GM23338 (cell line): Measurements from ENCODE around the gene BIN1. TPM values are rescaled to one million over a fixed set of nuclear protein-coding genes. Genes with fewer than 3 reads are reported as not detected.

Experiments
- ATAC-seq: fragments of 200-7000 bp; cut with Tn5 transposase; 3 replicates; pipeline ENCODE4 v1.9.1; 2020
- DNase-seq: peaks from one replicate; pipeline ENCODE4 v3.0.0-alpha.2; 2015; ENCODE audit warnings: low spot score
- H2AFZ ChIP-seq: fragments of 200-600 bp; sonication (generic); 2 replicates; pipeline ENCODE4 v1.8.0; 2016; ENCODE audit warnings: antibody characterized with exemption, mild to moderate bottlenecking, moderate library complexity
- H3F3A ChIP-seq: fragments of 200-600 bp; sonication (generic); replicated peaks from 2 replicates; pipeline ENCODE4 v1.8.0; 2017; ENCODE audit warnings: antibody characterized with exemption, mixed run types, low read depth
- H3K27ac ChIP-seq: fragments of 200-600 bp; sonication (generic); 2 replicates; pipeline ENCODE4 v1.6.1; 2016; ENCODE audit warnings: low read depth
- H3K27me3 ChIP-seq: fragments of 200-600 bp; sonication (generic); 2 replicates; pipeline ENCODE4 v1.8.0; 2016; ENCODE audit warnings: mild to moderate bottlenecking, mixed run types, moderate library complexity; ENCODE audit not compliant: insufficient read depth
- H3K36me3 ChIP-seq: fragments of 200-600 bp; sonication (generic); 2 replicates; pipeline ENCODE4 v1.8.0; 2016; ENCODE audit warnings: mild to moderate bottlenecking; ENCODE audit not compliant: insufficient read depth
- H3K4me1 ChIP-seq: fragments of 200-600 bp; sonication (generic); 2 replicates; pipeline ENCODE4 v1.8.0; 2016; ENCODE audit warnings: mild to moderate bottlenecking, moderate library complexity; ENCODE audit not compliant: insufficient read depth
- H3K4me2 ChIP-seq: fragments of 200-600 bp; sonication (generic); 2 replicates; pipeline ENCODE4 v1.7.1; 2017; ENCODE audit warnings: mixed run types
- H3K4me3 ChIP-seq: fragments of 200-600 bp; sonication (generic); 2 replicates; pipeline ENCODE4 v1.6.1; 2016; ENCODE audit warnings: mixed run types
- H3K79me2 ChIP-seq: fragments of 200-600 bp; sonication (generic); replicated peaks from 2 replicates; pipeline ENCODE4 v1.8.0; 2017; ENCODE audit warnings: mild to moderate bottlenecking; ENCODE audit not compliant: insufficient read depth
- H3K9me2 ChIP-seq: fragments of 200-600 bp; sonication (generic); 2 replicates; pipeline ENCODE4 v1.8.0; 2017; ENCODE audit not compliant: insufficient read depth
- H4K20me1 ChIP-seq: fragments of 200-600 bp; sonication (generic); replicated peaks from 2 replicates; pipeline ENCODE4 v1.8.0; 2017; ENCODE audit warnings: mild to moderate bottlenecking; ENCODE audit not compliant: insufficient read depth
- H3K27ac Mint-ChIP-seq: 2 replicates; pipeline ENCODE4 v1.8.0; 2020; ENCODE audit warnings: inconsistent platforms, mild to moderate bottlenecking, moderate library complexity, mixed read lengths
- H3K27me3 Mint-ChIP-seq: 3 replicates; pipeline ENCODE4 v1.8.0; 2022; ENCODE audit warnings: low read depth, mild to moderate bottlenecking, moderate library complexity, mixed read lengths, inconsistent platforms; ENCODE audit not compliant: insufficient read depth, poor library complexity
- H3K36me3 Mint-ChIP-seq: 3 replicates; pipeline ENCODE4 v1.8.0; 2021; ENCODE audit warnings: low read depth, mild to moderate bottlenecking, inconsistent platforms, moderate library complexity, mixed read lengths
- H3K4me1 Mint-ChIP-seq: 3 replicates; pipeline ENCODE4 v1.8.0; 2020; ENCODE audit warnings: mild to moderate bottlenecking, inconsistent platforms, mixed read lengths
- H3K4me3 Mint-ChIP-seq: 3 replicates; pipeline ENCODE4 v1.8.0; 2021; ENCODE audit warnings: moderate library complexity, mild to moderate bottlenecking, inconsistent platforms, mixed read lengths
- H3K9me3 Mint-ChIP-seq: 3 replicates; pipeline ENCODE4 v1.8.0; 2020; ENCODE audit warnings: moderate library complexity, mild to moderate bottlenecking, inconsistent platforms, mixed read lengths
- CREB1 ChIP-seq: fragments of 250-450 bp; sonication (Bioruptor Pico); IDR thresholded peaks from 2 replicates; pipeline ENCODE4 v1.5.0; 2020; ENCODE audit warnings: low read depth, mild to moderate bottlenecking, moderate library complexity
- JUNB ChIP-seq: IDR thresholded peaks from one replicate; pipeline ENCODE4 v1.6.1; 2016; ENCODE audit warnings: antibody characterized with exemption; ENCODE audit not compliant: unreplicated experiment
- NANOG ChIP-seq: IDR thresholded peaks from 2 replicates; pipeline ENCODE4 v1.6.1; 2016; ENCODE audit warnings: antibody characterized with exemption, borderline replicate concordance
- POLR2AphosphoS5 ChIP-seq: IDR thresholded peaks from 2 replicates; pipeline ENCODE4 v1.6.1; 2016; ENCODE audit warnings: antibody characterized with exemption, low read depth
- REST ChIP-seq: IDR thresholded peaks from one replicate; pipeline ENCODE4 v1.6.1; 2018; ENCODE audit warnings: antibody characterized with exemption; ENCODE audit not compliant: unreplicated experiment
- STAT1 ChIP-seq: IDR thresholded peaks from one replicate; pipeline ENCODE4 v1.6.1; 2016; ENCODE audit warnings: antibody characterized with exemption; ENCODE audit not compliant: unreplicated experiment
- ZNF114 ChIP-seq: fragments of 250-450 bp; sonication (Bioruptor Pico); IDR thresholded peaks from 2 replicates; pipeline ENCODE4 v1.5.0; 2020; ENCODE audit warnings: mild to moderate bottlenecking, moderate library complexity
- ZNF331 ChIP-seq: fragments of 250-450 bp; sonication (Bioruptor Pico); IDR thresholded peaks from 2 replicates; pipeline ENCODE4 v1.5.0; 2020; ENCODE audit warnings: low read depth, mild to moderate bottlenecking, moderate library complexity
- polyA plus RNA-seq: library from polyadenylated mRNA; unstranded; fragments of >200 nt; fragmentation: Nextera tagmentation; extraction: Ambion mirVana; gene quantifications from 2 replicates; pipeline ENCODE4 v1.2.1, GENCODE V29; 2016
- total RNA-seq: library from RNA; depleted of rRNA; stranded (reverse); fragments of >200 nt; shearing (Covaris generic); gene quantifications from 2 replicates; pipeline ENCODE4 v1.2.3, GENCODE V29; 2014
- TF ChIP-seq, protein P1 (sequence below): fragments of 250-450 bp; sonication (Bioruptor Pico); IDR thresholded peaks from 2 replicates; pipeline ENCODE4 v1.5.0; 2020; ENCODE audit warnings: mild to moderate bottlenecking, moderate library complexity
- TF ChIP-seq, protein P2 (sequence below): IDR thresholded peaks from 2 replicates; pipeline ENCODE4 v1.6.1; 2016; ENCODE audit warnings: antibody characterized with exemption
- TF ChIP-seq, protein P3 (sequence below), 2 experiments: fragments of 200-600 bp in 1 of 2; sonication (generic) in 1 of 2; conservative IDR thresholded peaks; 2 replicates each; pipeline versions ENCODE4 v1.5.1 to v1.6.1; 2016 to 2017; ENCODE audit warnings: antibody characterized with exemption in 2 of 2, low read depth in 2 of 2, mild to moderate bottlenecking in 2 of 2, moderate library complexity in 1 of 2

BIN1 gene
- total and polyA plus RNA-seq, 2 experiments from 2014 or later: 30.1 to 56.4 TPM

DNA sequence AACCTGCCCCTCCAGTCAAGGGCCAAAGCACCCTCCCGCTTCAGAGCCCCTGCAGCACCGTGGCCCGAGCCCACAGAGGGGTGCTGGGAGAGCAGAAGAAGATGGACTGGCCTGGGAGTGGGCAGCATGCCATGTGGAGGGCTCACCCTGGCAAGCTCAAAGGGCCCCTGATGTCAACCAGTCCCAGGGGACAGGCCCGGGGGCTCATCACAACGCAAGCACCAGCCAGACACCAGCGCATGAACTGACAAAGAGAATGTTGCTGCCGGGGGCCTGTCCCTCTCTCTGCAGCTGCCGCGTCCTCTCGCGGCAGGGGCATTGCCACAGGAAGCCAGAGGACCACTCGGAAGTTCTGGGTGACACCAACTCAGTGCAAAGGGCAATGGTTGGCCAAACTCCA is 30.3 kb upstream of the BIN1 start (continued):
- TF ChIP-seq, protein P1, sequence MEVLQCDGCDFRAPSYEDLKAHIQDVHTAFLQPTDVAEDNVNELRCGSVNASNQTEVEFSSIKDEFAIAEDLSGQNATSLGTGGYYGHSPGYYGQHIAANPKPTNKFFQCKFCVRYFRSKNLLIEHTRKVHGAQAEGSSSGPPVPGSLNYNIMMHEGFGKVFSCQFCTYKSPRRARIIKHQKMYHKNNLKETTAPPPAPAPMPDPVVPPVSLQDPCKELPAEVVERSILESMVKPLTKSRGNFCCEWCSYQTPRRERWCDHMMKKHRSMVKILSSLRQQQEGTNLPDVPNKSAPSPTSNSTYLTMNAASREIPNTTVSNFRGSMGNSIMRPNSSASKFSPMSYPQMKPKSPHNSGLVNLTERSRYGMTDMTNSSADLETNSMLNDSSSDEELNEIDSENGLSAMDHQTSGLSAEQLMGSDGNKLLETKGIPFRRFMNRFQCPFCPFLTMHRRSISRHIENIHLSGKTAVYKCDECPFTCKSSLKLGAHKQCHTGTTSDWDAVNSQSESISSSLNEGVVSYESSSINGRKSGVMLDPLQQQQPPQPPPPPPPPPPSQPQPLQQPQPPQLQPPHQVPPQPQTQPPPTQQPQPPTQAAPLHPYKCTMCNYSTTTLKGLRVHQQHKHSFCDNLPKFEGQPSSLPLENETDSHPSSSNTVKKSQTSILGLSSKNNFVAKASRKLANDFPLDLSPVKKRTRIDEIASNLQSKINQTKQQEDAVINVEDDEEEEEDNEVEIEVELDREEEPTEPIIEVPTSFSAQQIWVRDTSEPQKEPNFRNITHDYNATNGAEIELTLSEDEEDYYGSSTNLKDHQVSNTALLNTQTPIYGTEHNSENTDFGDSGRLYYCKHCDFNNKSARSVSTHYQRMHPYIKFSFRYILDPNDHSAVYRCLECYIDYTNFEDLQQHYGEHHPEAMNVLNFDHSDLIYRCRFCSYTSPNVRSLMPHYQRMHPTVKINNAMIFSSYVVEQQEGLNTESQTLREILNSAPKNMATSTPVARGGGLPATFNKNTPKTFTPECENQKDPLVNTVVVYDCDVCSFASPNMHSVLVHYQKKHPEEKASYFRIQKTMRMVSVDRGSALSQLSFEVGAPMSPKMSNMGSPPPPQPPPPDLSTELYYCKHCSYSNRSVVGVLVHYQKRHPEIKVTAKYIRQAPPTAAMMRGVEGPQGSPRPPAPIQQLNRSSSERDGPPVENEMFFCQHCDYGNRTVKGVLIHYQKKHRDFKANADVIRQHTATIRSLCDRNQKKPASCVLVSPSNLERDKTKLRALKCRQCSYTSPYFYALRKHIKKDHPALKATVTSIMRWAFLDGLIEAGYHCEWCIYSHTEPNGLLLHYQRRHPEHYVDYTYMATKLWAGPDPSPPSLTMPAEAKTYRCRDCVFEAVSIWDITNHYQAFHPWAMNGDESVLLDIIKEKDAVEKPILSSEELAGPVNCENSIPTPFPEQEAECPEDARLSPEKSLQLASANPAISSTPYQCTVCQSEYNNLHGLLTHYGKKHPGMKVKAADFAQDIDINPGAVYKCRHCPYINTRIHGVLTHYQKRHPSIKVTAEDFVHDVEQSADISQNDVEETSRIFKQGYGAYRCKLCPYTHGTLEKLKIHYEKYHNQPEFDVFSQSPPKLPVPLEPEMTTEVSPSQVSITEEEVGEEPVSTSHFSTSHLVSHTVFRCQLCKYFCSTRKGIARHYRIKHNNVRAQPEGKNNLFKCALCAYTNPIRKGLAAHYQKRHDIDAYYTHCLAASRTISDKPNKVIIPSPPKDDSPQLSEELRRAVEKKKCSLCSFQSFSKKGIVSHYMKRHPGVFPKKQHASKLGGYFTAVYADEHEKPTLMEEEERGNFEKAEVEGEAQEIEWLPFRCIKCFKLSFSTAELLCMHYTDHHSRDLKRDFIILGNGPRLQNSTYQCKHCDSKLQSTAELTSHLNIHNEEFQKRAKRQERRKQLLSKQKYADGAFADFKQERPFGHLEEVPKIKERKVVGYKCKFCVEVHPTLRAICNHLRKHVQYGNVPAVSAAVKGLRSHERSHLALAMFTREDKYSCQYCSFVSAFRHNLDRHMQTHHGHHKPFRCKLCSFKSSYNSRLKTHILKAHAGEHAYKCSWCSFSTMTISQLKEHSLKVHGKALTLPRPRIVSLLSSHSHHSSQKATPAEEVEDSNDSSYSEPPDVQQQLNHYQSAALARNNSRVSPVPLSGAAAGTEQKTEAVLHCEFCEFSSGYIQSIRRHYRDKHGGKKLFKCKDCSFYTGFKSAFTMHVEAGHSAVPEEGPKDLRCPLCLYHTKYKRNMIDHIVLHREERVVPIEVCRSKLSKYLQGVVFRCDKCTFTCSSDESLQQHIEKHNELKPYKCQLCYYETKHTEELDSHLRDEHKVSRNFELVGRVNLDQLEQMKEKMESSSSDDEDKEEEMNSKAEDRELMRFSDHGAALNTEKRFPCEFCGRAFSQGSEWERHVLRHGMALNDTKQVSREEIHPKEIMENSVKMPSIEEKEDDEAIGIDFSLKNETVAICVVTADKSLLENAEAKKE (CRISPR knock-in tag): no peak
- TF ChIP-seq, protein P2, sequence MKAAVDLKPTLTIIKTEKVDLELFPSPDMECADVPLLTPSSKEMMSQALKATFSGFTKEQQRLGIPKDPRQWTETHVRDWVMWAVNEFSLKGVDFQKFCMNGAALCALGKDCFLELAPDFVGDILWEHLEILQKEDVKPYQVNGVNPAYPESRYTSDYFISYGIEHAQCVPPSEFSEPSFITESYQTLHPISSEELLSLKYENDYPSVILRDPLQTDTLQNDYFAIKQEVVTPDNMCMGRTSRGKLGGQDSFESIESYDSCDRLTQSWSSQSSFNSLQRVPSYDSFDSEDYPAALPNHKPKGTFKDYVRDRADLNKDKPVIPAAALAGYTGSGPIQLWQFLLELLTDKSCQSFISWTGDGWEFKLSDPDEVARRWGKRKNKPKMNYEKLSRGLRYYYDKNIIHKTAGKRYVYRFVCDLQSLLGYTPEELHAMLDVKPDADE: no peak

DNA sequence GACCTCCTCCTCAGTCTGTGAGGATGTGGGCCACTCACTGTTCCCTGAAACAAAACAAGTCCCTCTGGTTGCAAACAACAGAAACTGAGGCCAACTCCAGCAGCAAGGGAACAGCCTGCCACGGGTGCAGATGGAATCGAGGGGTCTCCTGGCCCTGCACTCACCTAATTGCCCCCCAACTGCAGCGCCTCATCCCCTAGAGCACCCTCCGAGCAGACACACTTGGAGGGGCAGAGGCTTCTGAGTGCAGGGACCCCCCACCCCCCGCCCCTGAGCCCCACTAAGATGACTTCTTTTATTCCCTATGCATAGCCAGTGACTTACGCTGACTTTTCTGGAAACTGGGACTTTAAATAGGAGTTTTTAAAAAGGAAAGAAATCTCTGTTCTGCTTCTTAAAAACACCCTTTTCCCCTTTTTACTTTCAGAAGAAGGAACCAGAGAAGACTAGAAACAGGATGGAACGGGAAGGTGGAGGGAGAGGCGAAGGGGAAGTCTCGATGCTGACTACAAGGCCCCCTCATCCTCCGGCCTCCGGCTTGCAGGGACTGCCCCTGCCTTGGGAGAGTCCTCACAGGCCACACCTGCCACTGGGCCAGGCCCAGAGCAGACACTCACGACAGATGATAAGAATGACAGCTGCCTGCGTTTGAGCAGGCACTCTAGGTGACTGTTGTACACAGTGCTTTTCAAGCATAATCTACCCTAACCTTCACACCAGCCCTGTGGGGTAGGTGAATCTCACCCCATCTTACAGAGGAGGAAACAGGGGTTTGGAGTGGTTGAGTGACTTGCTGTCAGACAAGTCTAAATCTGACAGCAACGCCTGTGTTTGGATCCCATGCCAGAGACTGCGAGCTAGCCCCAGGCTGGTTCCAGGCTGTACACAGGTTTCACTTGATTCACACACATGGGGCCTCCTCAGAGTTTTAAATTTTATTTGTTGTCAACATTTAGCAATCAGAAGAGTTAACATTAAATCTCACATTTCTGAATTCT is 28.2 kb upstream of the BIN1 start:
- H3K79me2 ChIP-seq: no peaks in the 10 kb centered on the region
- no peaks in the 10 kb centered on the region for H3K9me2 ChIP-seq
- no peaks in the 10 kb centered on the region for H3K4me1 Mint-ChIP-seq
- no peaks in the 10 kb centered on the region for H3K36me3 ChIP-seq
- H3K27ac ChIP-seq: no peak overlapping the region
- no peak overlapping the region for H3K4me2 ChIP-seq
- no peaks in the 10 kb centered on the region for H3K27me3 ChIP-seq
- no peaks in the 10 kb centered on the region for H3F3A ChIP-seq
- no peaks in the 10 kb centered on the region for H3K4me1 ChIP-seq
- H3K4me3 Mint-ChIP-seq: no peak overlapping the region
- no peak overlapping the region for H3K4me3 ChIP-seq
- no peaks in the 10 kb centered on the region for H4K20me1 ChIP-seq
- DNase-seq (no peak), ATAC-seq (peak; percentile 26; the same call in 1 of the 3 replicates)
- H3K27me3 Mint-ChIP-seq: peaks cover 9% of the 10 kb centered on the region
- H3K9me3 Mint-ChIP-seq: peaks cover 7% of the 10 kb centered on the region; the same call in 2 of the 3 replicates
- no peak overlapping the region for H3K27ac Mint-ChIP-seq
- H2AFZ ChIP-seq: no peak overlapping the region; the same call in 1 of the 2 replicates
- H3K36me3 Mint-ChIP-seq: no peaks in the 10 kb centered on the region; the same call in 2 of the 3 replicates
- TF ChIP-seq, protein P3, sequence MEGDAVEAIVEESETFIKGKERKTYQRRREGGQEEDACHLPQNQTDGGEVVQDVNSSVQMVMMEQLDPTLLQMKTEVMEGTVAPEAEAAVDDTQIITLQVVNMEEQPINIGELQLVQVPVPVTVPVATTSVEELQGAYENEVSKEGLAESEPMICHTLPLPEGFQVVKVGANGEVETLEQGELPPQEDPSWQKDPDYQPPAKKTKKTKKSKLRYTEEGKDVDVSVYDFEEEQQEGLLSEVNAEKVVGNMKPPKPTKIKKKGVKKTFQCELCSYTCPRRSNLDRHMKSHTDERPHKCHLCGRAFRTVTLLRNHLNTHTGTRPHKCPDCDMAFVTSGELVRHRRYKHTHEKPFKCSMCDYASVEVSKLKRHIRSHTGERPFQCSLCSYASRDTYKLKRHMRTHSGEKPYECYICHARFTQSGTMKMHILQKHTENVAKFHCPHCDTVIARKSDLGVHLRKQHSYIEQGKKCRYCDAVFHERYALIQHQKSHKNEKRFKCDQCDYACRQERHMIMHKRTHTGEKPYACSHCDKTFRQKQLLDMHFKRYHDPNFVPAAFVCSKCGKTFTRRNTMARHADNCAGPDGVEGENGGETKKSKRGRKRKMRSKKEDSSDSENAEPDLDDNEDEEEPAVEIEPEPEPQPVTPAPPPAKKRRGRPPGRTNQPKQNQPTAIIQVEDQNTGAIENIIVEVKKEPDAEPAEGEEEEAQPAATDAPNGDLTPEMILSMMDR (conservative IDR thresholded peaks at IDR 0.05; ENCODE audit: low read depth in 2 of 2): no peak
- TF ChIP-seq JUNB (no peak), REST (no peak), ZNF114 (no peak), CREB1 (no peak), ZNF331 (CRISPR knock-in tag) (no peak), POLR2AphosphoS5 (no peak), NANOG (no peak), STAT1 (no peak)
